ENCODE measurements around the gene NCOR1.

The NCOR1 gene

DNA sequence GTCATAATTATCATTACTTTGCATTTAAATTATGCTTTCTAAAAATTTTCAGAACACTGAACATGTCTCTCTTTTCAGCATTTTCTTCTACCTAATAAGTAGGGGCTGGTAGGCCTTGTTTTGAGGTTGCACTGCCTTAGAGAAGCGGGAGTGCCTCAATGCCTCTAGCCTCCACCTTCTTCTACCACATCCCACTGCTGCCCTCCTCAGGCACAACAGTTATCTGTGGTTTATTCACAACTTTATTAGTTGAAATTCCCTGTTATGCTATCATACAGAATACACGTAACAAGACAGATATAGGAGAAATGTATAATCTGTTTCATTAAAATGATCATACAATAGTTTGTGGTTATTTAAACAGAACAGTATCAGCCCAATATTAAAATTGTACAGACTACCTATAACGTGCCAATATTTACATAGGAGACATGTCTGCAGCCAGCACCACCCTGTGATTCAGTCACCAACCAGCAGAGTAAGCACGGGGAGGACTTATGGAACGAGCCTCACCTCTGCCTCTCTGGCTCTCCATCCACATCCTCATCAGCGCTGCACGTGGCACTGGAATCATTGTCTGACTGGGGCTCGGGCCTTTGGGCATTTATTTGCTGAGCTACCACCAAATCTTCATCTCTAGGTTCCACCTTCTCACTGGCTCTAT is 114.5 kb downstream of the NCOR1 start:
- Histone ChIP-seq H3K79me2 (ENCODE audit: control insufficient read depth, low read length) (no peaks in the 10 kb centered on the region), H3K36me3 (ENCODE audit: control insufficient read depth, low read length) (peaks cover 56% of the 10 kb centered on the region), H3K27ac (ENCODE audit: low read depth, low read length) (no peak overlapping the region), H3K9me3 (ENCODE audit: control insufficient read depth, insufficient read depth, low read length) (no peaks in the 10 kb centered on the region), H3K4me2 (ENCODE audit: low read length) (no peak overlapping the region), H3K4me1 (ENCODE audit: control insufficient read depth, low read length) (no peaks in the 10 kb centered on the region), H3K27me3 (ENCODE audit: control insufficient read depth, low read length) (no peaks in the 10 kb centered on the region), H3K9me2 (replicated peaks; ENCODE audit: control insufficient read depth, low read length) (no peaks in the 10 kb centered on the region), H4K20me1 (ENCODE audit: control insufficient read depth, insufficient read depth, low read depth, low read length) (no peaks in the 10 kb centered on the region), H3F3A (ENCODE audit: control insufficient read depth, insufficient read depth) (no peaks in the 10 kb centered on the region), H3K4me3 (ENCODE audit: low read length) (no peak overlapping the region)
- no peak for TF ChIP-seq EZH2phosphoT487 (IDR thresholded peaks at IDR 0.05; ENCODE audit: borderline replicate concordance, low read length)
- TF ChIP-seq, protein P1, sequence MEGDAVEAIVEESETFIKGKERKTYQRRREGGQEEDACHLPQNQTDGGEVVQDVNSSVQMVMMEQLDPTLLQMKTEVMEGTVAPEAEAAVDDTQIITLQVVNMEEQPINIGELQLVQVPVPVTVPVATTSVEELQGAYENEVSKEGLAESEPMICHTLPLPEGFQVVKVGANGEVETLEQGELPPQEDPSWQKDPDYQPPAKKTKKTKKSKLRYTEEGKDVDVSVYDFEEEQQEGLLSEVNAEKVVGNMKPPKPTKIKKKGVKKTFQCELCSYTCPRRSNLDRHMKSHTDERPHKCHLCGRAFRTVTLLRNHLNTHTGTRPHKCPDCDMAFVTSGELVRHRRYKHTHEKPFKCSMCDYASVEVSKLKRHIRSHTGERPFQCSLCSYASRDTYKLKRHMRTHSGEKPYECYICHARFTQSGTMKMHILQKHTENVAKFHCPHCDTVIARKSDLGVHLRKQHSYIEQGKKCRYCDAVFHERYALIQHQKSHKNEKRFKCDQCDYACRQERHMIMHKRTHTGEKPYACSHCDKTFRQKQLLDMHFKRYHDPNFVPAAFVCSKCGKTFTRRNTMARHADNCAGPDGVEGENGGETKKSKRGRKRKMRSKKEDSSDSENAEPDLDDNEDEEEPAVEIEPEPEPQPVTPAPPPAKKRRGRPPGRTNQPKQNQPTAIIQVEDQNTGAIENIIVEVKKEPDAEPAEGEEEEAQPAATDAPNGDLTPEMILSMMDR (IDR thresholded peaks at IDR 0.05; ENCODE audit: low read depth, low read length, poor library complexity, severe bottlenecking), result no peak

DNA sequence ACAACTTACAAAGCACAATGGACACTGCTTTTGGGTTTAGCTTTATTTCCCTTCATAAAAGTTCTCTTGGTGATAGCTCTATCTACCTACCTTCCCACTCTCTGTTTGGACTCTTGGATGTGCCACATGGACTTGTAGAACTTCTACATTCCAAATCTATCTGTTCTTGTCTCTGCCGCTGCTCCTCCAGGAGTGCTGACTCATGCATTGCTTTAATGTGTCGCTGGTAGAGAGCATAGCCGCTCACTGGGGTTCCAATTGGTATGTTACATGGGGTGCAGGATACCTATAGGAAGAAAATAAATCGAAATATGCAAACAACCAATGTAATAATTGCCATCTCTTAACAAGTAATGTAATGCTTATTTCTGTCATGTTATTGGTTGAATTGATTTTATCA is 123.6 kb downstream of the NCOR1 start:
- Histone ChIP-seq H3K27me3 (ENCODE audit: control insufficient read depth, low read length) (no peaks in the 10 kb centered on the region), H3K79me2 (ENCODE audit: control insufficient read depth, low read length) (no peaks in the 10 kb centered on the region), H3K4me3 (ENCODE audit: low read length) (no peak overlapping the region), H3K9me3 (ENCODE audit: control insufficient read depth, insufficient read depth, low read length) (no peaks in the 10 kb centered on the region), H3K27ac (ENCODE audit: low read depth, low read length) (no peak overlapping the region), H4K20me1 (ENCODE audit: control insufficient read depth, insufficient read depth, low read depth, low read length) (no peaks in the 10 kb centered on the region), H3K4me2 (ENCODE audit: low read length) (no peak overlapping the region), H3K4me1 (ENCODE audit: control insufficient read depth, low read length) (no peaks in the 10 kb centered on the region), H3F3A (ENCODE audit: control insufficient read depth, insufficient read depth) (no peaks in the 10 kb centered on the region; the same call in 1 of the 2 replicates), H3K36me3 (ENCODE audit: control insufficient read depth, low read length) (peaks cover 32% of the 10 kb centered on the region), H3K9me2 (replicated peaks; ENCODE audit: control insufficient read depth, low read length) (no peaks in the 10 kb centered on the region)
- TF ChIP-seq, protein P1 (IDR thresholded peaks at IDR 0.05; ENCODE audit: low read depth, low read length, poor library complexity, severe bottlenecking), result no peak
- no peak for TF ChIP-seq EZH2phosphoT487 (IDR thresholded peaks at IDR 0.05; ENCODE audit: borderline replicate concordance, low read length)

DNA sequence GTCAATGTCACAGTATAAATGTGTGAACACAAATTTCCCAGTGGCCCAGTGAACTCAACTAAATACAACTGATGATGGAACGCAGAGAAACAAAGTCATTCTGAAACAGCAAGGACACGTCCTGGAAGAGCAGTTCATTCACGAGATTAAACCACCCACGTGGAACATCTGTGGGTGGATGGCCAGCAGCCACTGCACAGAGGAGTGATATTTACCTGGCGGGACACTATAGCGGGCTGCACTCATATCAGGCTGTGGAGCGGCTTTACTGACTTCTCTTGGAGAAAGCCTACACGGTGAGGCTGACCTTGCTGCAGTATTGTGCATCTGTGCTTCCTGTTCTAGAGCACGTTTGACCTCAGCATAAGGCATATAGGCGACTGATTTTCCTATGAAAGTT is 128.4 kb downstream of the NCOR1 start:
- Histone ChIP-seq H3K9me2 (replicated peaks; ENCODE audit: control insufficient read depth, low read length) (no peaks in the 10 kb centered on the region), H4K20me1 (ENCODE audit: control insufficient read depth, insufficient read depth, low read depth, low read length) (no peaks in the 10 kb centered on the region), H3K27ac (ENCODE audit: low read depth, low read length) (no peak overlapping the region), H3K36me3 (ENCODE audit: control insufficient read depth, low read length) (peaks cover 39% of the 10 kb centered on the region), H3K4me3 (ENCODE audit: low read length) (no peak overlapping the region), H3K4me1 (ENCODE audit: control insufficient read depth, low read length) (no peaks in the 10 kb centered on the region), H3K27me3 (ENCODE audit: control insufficient read depth, low read length) (no peaks in the 10 kb centered on the region), H3K4me2 (ENCODE audit: low read length) (no peak overlapping the region), H3K9me3 (ENCODE audit: control insufficient read depth, insufficient read depth, low read length) (no peaks in the 10 kb centered on the region), H3F3A (ENCODE audit: control insufficient read depth, insufficient read depth) (no peaks in the 10 kb centered on the region; the same call in 1 of the 2 replicates), H3K79me2 (ENCODE audit: control insufficient read depth, low read length) (no peaks in the 10 kb centered on the region)
- TF ChIP-seq, protein P1 (IDR thresholded peaks at IDR 0.05; ENCODE audit: low read depth, low read length, poor library complexity, severe bottlenecking), result no peak
- TF ChIP-seq EZH2phosphoT487 (IDR thresholded peaks at IDR 0.05; ENCODE audit: borderline replicate concordance, low read length), result no peak
